Endothelial cell of umbilical vein (primary cell): ENCODE results near the gene PLK5. TPM values are rescaled to one million over a fixed set of nuclear protein-coding genes. Genes with fewer than 3 reads are reported as not detected.

ENCODE experiments used
- BruUV-seq: library from RNA; stranded (reverse); fragments of 400-500 nt; replicated peaks from 2 replicates; lab custom pipeline; 2021; lab: Mats Ljungman, UMichigan
- CTCF ChIA-PET: fragments of 300-600, 350-600 bp; sonication (Branson Sonifier 250); formaldehyde crosslinking; loops from one replicate; lab custom pipeline; 2021; ENCODE audit warnings: antibody characterized with exemption, inconsistent platforms; lab: Charles Lee
- POLR2A ChIA-PET: fragments of 300-600, 350-600 bp; sonication (Branson Sonifier 250); formaldehyde crosslinking; loops from one replicate; lab custom pipeline; 2021; ENCODE audit warnings: antibody characterized with exemption, inconsistent platforms; lab: Charles Lee
- DNase-seq: peaks from one replicate; pipeline ENCODE4 v3.0.0-alpha.2; 2011; ENCODE audit warnings: low read depth, low spot score
- FAIRE-seq: peaks from 2 replicates; lab custom pipeline; 2011; peaks lifted over from hg19 to GRCh38; lab: Jason Lieb, UNC
- H2AFZ ChIP-seq: 2 replicates; pipeline ENCODE4 v1.6.0; 2012; ENCODE audit warnings: low read depth, low read length, control low read depth, inconsistent platforms
- H3K27ac ChIP-seq: 2 replicates; pipeline ENCODE4 v1.5.1; 2011; ENCODE audit warnings: low read depth, mild to moderate bottlenecking, control low read depth, low read length, moderate library complexity; ENCODE audit not compliant: insufficient read depth
- H3K27me3 ChIP-seq, 2 experiments: 2 replicates each; pipeline versions ENCODE4 v1.6.0 to v1.6.1; 2011; ENCODE audit warnings: low read length in 2 of 2, mixed read lengths in 1 of 2; ENCODE audit not compliant: control insufficient read depth in 2 of 2, insufficient read depth in 2 of 2
- H3K36me3 ChIP-seq, 2 experiments: 2 replicates in 1 of 2; 3 replicates in 1 of 2; pipeline ENCODE4 v1.5.1; 2011; ENCODE audit warnings: low read length in 2 of 2, mild to moderate bottlenecking in 1 of 2, moderate library complexity in 1 of 2; ENCODE audit not compliant: control insufficient read depth in 2 of 2, insufficient read depth in 2 of 2; ENCODE audit errors: extremely low read depth in 1 of 2
- H3K4me1 ChIP-seq: 3 replicates; pipeline ENCODE4 v1.5.1; 2011; ENCODE audit warnings: mild to moderate bottlenecking, low read length; ENCODE audit not compliant: control insufficient read depth, insufficient read depth; ENCODE audit errors: extremely low read depth
- H3K4me2 ChIP-seq: 2 replicates; pipeline ENCODE4 v1.6.1; 2011; ENCODE audit warnings: low read length, control low read depth, mixed read lengths; ENCODE audit not compliant: insufficient read depth
- H3K4me3 ChIP-seq, 3 experiments: fragments of 200-600 bp in 1 of 3; sonication (generic), shearing (Covaris generic) in 1 of 3; replicated peaks in 1 of 3; 2 replicates each; pipeline ENCODE4 v1.5.1; 2011 to 2016; ENCODE audit warnings: control low read depth in 3 of 3, low read length in 3 of 3, mild to moderate bottlenecking in 2 of 3, inconsistent platforms in 1 of 3, low read depth in 1 of 3, moderate library complexity in 1 of 3; ENCODE audit not compliant: insufficient read depth in 1 of 3
- H3K79me2 ChIP-seq: 2 replicates; pipeline ENCODE4 v1.6.0; 2012; ENCODE audit warnings: low read length, inconsistent platforms; ENCODE audit not compliant: control insufficient read depth, insufficient read depth
- H3K9ac ChIP-seq: replicated peaks from 2 replicates; pipeline ENCODE3; 2011; ENCODE audit warnings: low read length, control low read depth; ENCODE audit not compliant: insufficient read depth; ENCODE audit errors: extremely low read depth
- H3K9me1 ChIP-seq: replicated peaks from 3 replicates; pipeline ENCODE4 v1.6.0; 2011; ENCODE audit warnings: mild to moderate bottlenecking, low read length; ENCODE audit not compliant: control insufficient read depth, insufficient read depth; ENCODE audit errors: extremely low read depth
- H3K9me3 ChIP-seq: replicated peaks from 2 replicates; pipeline ENCODE4 v1.5.1; 2012; ENCODE audit warnings: low read length, inconsistent platforms; ENCODE audit not compliant: control insufficient read depth, insufficient read depth
- H4K20me1 ChIP-seq: replicated peaks from 2 replicates; pipeline ENCODE3; 2011; ENCODE audit warnings: mild to moderate bottlenecking, low read length; ENCODE audit not compliant: control insufficient read depth, insufficient read depth; ENCODE audit errors: extremely low read depth
- CTCF ChIP-seq, 2 donors: IDR thresholded peaks; 1 replicate in 1 of 2; 2 replicates in 1 of 2; pipeline ENCODE4 v1.5.1; 2011; ENCODE audit warnings: low read length in 2 of 2, mild to moderate bottlenecking in 2 of 2, moderate library complexity in 2 of 2, control low read depth in 1 of 2, inconsistent platforms in 1 of 2, low read depth in 1 of 2; ENCODE audit not compliant: insufficient read depth in 1 of 2; ENCODE audit errors: extremely low read depth in 1 of 2
- EZH2 ChIP-seq: IDR thresholded peaks from 2 replicates; pipeline ENCODE4 v1.6.1; 2012; ENCODE audit warnings: borderline replicate concordance, low read depth, mild to moderate bottlenecking, moderate library complexity, low read length, inconsistent platforms; ENCODE audit not compliant: severe bottlenecking
- FOS ChIP-seq: IDR thresholded peaks from 2 replicates; pipeline ENCODE4 v1.6.1; 2011; ENCODE audit warnings: mild to moderate bottlenecking, low read length, moderate library complexity, borderline replicate concordance; ENCODE audit not compliant: insufficient read depth
- GATA2 ChIP-seq: IDR thresholded peaks from 2 replicates; pipeline ENCODE4 v1.7.0; 2011; ENCODE audit warnings: low read depth, mild to moderate bottlenecking, moderate library complexity, mixed read lengths, low read length; ENCODE audit not compliant: insufficient read length, insufficient read depth
- MAX ChIP-seq: IDR thresholded peaks from 2 replicates; pipeline ENCODE4 v1.6.1; 2011; ENCODE audit not compliant: insufficient read depth, insufficient read length
- MYC ChIP-seq: IDR thresholded peaks from one replicate; pipeline ENCODE4 v1.6.1; 2011; ENCODE audit warnings: mild to moderate bottlenecking, low read depth, low read length
- POLR2A ChIP-seq: IDR thresholded peaks from 2 replicates; pipeline ENCODE4 v1.6.1; 2012; ENCODE audit warnings: low read depth, mild to moderate bottlenecking, control low read depth, low read length
- POLR2AphosphoS5 ChIP-seq: IDR thresholded peaks from 2 replicates; pipeline ENCODE4 v1.6.1; 2012; ENCODE audit warnings: low read depth, mild to moderate bottlenecking, control low read depth, low read length, moderate library complexity; ENCODE audit not compliant: insufficient read depth
- dilution Hi-C: fragments of 300-500 bp; cut with MboI; formaldehyde crosslinking; loops from one replicate; pipeline ENCODE4 v1.15.0; 2019; ENCODE audit warnings: low sequenced_read_pairs; ENCODE audit not compliant: extremely low pct_ligation_motif_present
- intact Hi-C: fragments of 100-400 bp; cut with micrococcal nuclease; formaldehyde crosslinking; loops from one replicate; pipeline ENCODE4 v1.10.0; 2022
- polyA plus RNA-seq, 4 experiments: library from polyadenylated mRNA; depleted of rRNA in 3 of 4; stranded (reverse) in 3 of 4; unstranded in 1 of 4; fragments of >200 nt; gene quantifications; 2 replicates each; pipeline versions ENCODE4 v1.2.1 to v1.2.3, GENCODE V29; 2011 to 2012; ENCODE audit warnings: missing spikeins in 1 of 4
- total RNA-seq: library from RNA; stranded (reverse); gene quantifications from 2 replicates; pipeline ENCODE4 v1.2.3, GENCODE V29; 2021

PLK5 gene
- total and polyA plus RNA-seq, 2 donors (not counting 3 experiments of a cell fraction or from before 2014, with no cell fraction given), result not detected

- DNase-seq (peak; percentile 23), FAIRE-seq (no peak)
- ChIA-PET CTCF (interaction anchor here (0.7 to 5.6 kb wide), 2 partner anchors 22 to 296 kb away, joined by 6 to 40 read pairs; no protein-coding TSS in a partner anchor), POLR2A (no interaction called here)
- intact Hi-C loops, result no loop called here
- peak within 1 kb of the TSS; percentile 100 for H3K9ac ChIP-seq
- H3K79me2 ChIP-seq, result peaks cover 40% of the 10 kb centered on the region
- no TSS peak for BruUV-seq
- peak; percentile 52 for TF ChIP-seq POLR2AphosphoS5
- TF ChIP-seq GATA2, result no peak
- TF ChIP-seq MAX, result peak; percentile 81
- no peaks in the 10 kb centered on the region for H3K9me1 ChIP-seq
- no peaks in the 10 kb centered on the region for H3K9me3 ChIP-seq
- H3K4me3 ChIP-seq, result peak within 1 kb of the TSS; percentile 81 to 99 (median 95)
- H3K36me3 ChIP-seq, result peaks cover 0 to 3% of the 10 kb centered on the region in 2 experiments
- peaks cover 8% of the 10 kb centered on the region for H3K4me1 ChIP-seq
- H3K4me2 ChIP-seq, result no peak within 1 kb of the TSS
- dilution Hi-C loops, result no loop called here
- peaks cover 5% of the 10 kb centered on the region for H4K20me1 ChIP-seq
- H2AFZ ChIP-seq, result peak within 1 kb of the TSS; percentile 57
- H3K27ac ChIP-seq, result peak within 1 kb of the TSS; percentile 96
- peaks cover 0 to 6% of the 10 kb centered on the region in 2 experiments for H3K27me3 ChIP-seq
Measured at GRCh38 chr19:1568320-1569019, 44.6 kb downstream of the PLK5 start, which contains the start of gene MEX3D. Gene MEX3D (minus strand): TSS chr19:1568325. CDS start chr19:1568058, 267 bp downstream.

- BruUV-seq, result no TSS peak
- intact Hi-C loops, result no loop called here
- POLR2A ChIA-PET, result interaction anchor here (0.7 kb wide), 1 partner anchor 62 kb away, joined by 7 read pairs; no protein-coding TSS in a partner anchor
Measured at GRCh38 chr19:1569997-1570396, 46.1 kb downstream of the PLK5 start.

More at GRCh38 chr19:1569997-1570396, 46.1 kb downstream of the PLK5 start:
- DNase-seq (no peak), FAIRE-seq (no peak)
- no peak for TF ChIP-seq FOS
- TF ChIP-seq EZH2, result no peak
- TF ChIP-seq POLR2A, result no peak
- TF ChIP-seq MYC, result no peak
- TF ChIP-seq CTCF (IDR thresholded peaks at IDR 0.05; ENCODE audit: extremely low read depth in 1 of 2, insufficient read depth in 1 of 2, low read depth in 1 of 2, low read length in 2 of 2), result no peak
- TF ChIP-seq MAX, result no peak
- no peak for TF ChIP-seq POLR2AphosphoS5
- no peak for TF ChIP-seq GATA2
- CTCF ChIA-PET, result interaction anchor here (1.0 kb wide), 1 partner anchor 102 kb away, joined by 3 read pairs; no protein-coding TSS in a partner anchor
- Histone ChIP-seq H3K4me1 (peaks cover 8% of the 10 kb centered on the region), H3K27ac (no peak overlapping the region), H3K4me2 (no peak overlapping the region), H3K36me3 (peaks cover 0 to 2% of the 10 kb centered on the region in 2 experiments), H3K27me3 (peaks cover 0 to 6% of the 10 kb centered on the region in 2 experiments), H4K20me1 (peaks cover 2% of the 10 kb centered on the region), H3K9ac (no peak overlapping the region), H3K9me3 (no peaks in the 10 kb centered on the region), H3K9me1 (no peaks in the 10 kb centered on the region), H3K79me2 (peaks cover 24% of the 10 kb centered on the region), H2AFZ (no peak overlapping the region), H3K4me3 (no peak overlapping the region)
- dilution Hi-C loops, result no loop called here
